22Rv1 (cell line): ENCODE results near the gene MCM9.

Experiments used
- ZFX ChIP-seq: fragments of 450-650 bp; IDR thresholded peaks from 2 replicates; pipeline ENCODE4 v1.6.1; 2017; ENCODE audit warnings: antibody characterized with exemption, borderline replicate concordance
- TF ChIP-seq, protein P1 (sequence below): fragments of 450-650 bp; IDR thresholded peaks from 2 replicates; pipeline ENCODE4 v1.5.1; 2017; ENCODE audit warnings: mild to moderate bottlenecking

DNA sequence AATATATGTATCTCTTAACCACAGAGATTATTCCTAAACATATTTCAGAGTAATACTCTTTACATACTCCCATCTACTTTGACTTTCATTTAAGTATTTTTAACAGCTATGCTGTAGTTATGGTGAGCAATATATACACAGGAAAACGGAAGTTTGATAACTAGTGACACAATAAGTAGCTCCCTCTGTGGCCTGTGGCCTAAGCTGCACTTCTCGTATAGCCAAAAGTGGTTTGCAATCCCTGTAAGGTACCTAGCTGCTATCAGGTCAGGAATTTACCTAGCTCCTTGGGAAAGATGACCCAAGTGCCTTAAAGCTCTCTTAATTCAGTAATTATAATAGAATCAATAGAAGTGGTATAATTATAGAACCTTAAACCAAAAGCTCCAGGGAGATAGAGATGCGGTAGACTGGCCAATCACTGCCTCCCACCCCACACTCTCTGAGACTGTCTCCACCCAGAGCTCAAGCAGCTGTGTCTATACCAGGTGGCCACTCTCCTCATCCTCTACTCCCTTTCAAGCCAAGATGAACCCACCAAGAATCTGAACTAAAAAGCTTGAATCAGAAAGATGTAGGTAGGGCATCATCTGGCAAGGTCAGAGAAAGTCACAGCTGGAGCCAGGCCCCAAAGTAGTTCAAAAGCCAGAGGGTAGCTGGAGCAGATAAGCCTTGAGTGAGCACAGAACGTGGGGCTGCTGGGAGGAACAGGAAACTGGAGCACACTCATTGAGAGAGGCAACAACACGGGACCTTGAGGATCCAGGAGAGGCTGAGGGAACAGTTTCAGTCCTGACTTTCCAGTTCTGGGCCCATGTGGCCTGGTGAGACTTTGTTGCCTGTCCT, 125.9 kb downstream of the MCM9 start:
- TF ChIP-seq, protein P1, sequence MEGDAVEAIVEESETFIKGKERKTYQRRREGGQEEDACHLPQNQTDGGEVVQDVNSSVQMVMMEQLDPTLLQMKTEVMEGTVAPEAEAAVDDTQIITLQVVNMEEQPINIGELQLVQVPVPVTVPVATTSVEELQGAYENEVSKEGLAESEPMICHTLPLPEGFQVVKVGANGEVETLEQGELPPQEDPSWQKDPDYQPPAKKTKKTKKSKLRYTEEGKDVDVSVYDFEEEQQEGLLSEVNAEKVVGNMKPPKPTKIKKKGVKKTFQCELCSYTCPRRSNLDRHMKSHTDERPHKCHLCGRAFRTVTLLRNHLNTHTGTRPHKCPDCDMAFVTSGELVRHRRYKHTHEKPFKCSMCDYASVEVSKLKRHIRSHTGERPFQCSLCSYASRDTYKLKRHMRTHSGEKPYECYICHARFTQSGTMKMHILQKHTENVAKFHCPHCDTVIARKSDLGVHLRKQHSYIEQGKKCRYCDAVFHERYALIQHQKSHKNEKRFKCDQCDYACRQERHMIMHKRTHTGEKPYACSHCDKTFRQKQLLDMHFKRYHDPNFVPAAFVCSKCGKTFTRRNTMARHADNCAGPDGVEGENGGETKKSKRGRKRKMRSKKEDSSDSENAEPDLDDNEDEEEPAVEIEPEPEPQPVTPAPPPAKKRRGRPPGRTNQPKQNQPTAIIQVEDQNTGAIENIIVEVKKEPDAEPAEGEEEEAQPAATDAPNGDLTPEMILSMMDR, result no peak
- no peak for TF ChIP-seq ZFX
